ENCODE results near the gene NPL.

- no peak for TF ChIP-seq CTCF (tag by site-specific recombination; IDR thresholded peaks at IDR 0.05)
- no peak for TF ChIP-seq ZNF311 (tag by site-specific recombination; IDR thresholded peaks at IDR 0.05; ENCODE audit: borderline replicate concordance)
- no peak for TF ChIP-seq ZBTB20 (tag by site-specific recombination; IDR thresholded peaks at IDR 0.05)
- no peak for TF ChIP-seq PRDM2 (tag by site-specific recombination; IDR thresholded peaks at IDR 0.05; ENCODE audit: borderline replicate concordance)
- TF ChIP-seq SCRT2 (tag by site-specific recombination; IDR thresholded peaks at IDR 0.05) = no peak
- TF ChIP-seq ZNF585B (tag by site-specific recombination; IDR thresholded peaks at IDR 0.05) = no peak
- no peak for TF ChIP-seq KLF1 (tag by site-specific recombination; IDR thresholded peaks at IDR 0.05)
- TF ChIP-seq YY1 (tag by site-specific recombination; IDR thresholded peaks at IDR 0.05) = no peak
- no peak for TF ChIP-seq MYNN (tag by site-specific recombination; IDR thresholded peaks at IDR 0.05; ENCODE audit: borderline replicate concordance)
- no peak for TF ChIP-seq HIC1 (tag by site-specific recombination; IDR thresholded peaks at IDR 0.05)
These were observed 33.9 kb upstream of the NPL start for GRCh38 chr1:182755632-182756031.

All from HEK293 (cell line).